Activated T-helper 1 cell treated with anti-CD3 and anti-CD28 coated beads, Interleukin-12 subunit alpha, Interleukin-12 subunit beta, Interleukin-2, Interleukin-4 antibody, amounts not matched to agents 30 ng/mL and 10 ng/mL and 1 ng/mL, durations not matched to agents 14 hours and 24 hours and 36 hours (primary cell): ENCODE data around the gene DNAJC15. TPM values are rescaled to one million over a fixed set of nuclear protein-coding genes. Genes with fewer than 3 reads are reported as not detected.

Source experiments
- total RNA-seq: library from RNA; stranded (reverse); gene quantifications from 2 replicates; pipeline ENCODE4 v1.2.3, GENCODE V29; 2022

The DNAJC15 gene
- total RNA-seq, 1 donor from 2014 or later = 20.5 TPM

Other genes with a start within 250 kb of the DNAJC15 start
- not detected in 2 replicates for gene FAM216B, start 242.0 kb upstream of the DNAJC15 start, total RNA-seq
- gene EPSTI1, start 31.3 kb upstream of the DNAJC15 start, total RNA-seq = 18.6 and 19.3 TPM in 2 replicates